ENCODE results near the gene NANP.

Gene NANP

DNA sequence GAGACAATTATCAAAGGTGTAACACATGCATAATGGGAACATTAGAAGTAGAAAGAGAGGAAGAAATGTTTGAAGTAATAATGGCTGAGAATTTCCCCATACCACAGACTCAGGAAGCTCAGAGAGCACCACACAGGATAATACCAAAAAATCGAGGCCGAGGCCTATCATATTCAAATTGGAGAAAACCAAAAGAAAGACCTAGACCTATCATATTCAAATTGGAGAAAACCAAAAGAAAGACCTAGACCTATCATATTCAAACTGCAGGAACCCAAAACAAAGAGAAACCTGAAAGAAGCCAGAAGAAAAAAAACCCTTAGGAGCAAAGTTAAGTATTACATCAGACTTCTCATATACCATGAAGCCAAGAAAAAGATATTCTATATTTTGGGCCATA, 56.5 kb downstream of the NANP start:
- DNase-seq: no peak

DNA sequence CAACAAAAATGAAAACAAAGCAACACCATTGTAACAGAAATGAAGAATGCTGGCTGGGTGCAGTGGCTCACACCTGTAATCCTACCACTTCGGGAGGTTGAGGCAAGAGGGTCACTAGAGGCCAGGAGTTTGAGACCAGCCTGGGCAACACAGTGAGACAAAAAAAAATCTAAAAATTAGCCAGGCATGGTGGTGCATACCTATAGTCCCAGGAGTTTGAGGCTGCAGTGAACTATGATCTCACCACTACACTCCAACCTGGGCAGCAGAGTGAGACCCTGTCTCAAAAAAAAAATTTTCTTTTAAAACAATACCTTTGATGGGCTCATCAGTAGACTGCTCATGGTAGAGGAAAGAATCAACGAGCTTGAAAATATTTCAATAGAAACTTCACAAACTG, 57.0 kb downstream of the NANP start:
- no peak for DNase-seq

DNA sequence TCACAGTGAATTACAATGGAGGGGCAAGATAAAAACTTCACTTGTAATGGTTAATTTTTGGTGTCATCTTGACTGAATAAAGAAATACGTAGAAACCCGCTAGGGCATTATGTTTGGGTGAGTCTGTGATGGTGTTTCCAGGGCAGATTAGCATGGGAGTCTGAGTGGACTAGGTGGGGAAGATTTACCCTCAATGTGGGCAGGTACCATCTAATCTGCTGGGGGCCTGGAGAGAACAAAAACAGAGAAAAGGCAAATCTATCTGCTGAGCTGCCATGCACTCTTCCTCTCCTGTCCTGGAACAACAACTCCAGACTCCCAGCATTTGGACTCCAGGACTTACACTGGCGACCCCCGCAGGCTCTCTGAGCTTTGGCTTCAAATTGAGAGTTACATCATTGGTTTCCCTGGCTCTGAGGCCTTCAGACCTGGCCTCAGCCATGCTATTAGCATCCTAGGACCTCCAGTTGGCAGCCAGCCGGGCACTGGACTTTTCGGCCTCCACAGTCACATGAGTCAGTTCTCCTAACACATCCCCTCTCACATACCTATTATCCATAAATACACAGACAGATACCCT, 58.1 kb downstream of the NANP start:
- no peak for DNase-seq

- no peak for DNase-seq
These were observed 59.9 kb downstream of the NANP start for GRCh38 chr20:25563876-25564275.

GRCh38 chr20:25563362-25563761, 60.5 kb downstream of the NANP start:
- DNase-seq: no peak

All from fibroblast of skin of back (primary cell).